Natural killer cell (primary cell): ENCODE data around the gene TULP4. TPM values are rescaled to one million over a fixed set of nuclear protein-coding genes. Genes with fewer than 3 reads are reported as not detected.

Experiments
- ATAC-seq, 3 donors: fragments of 150-1000 bp in 2 of 3; fragments of 200-7000 bp in 1 of 3; cut with Tn5 transposase; 1 replicate in 1 of 3; 2 replicates in 2 of 3; pipeline ENCODE4 v1.10.0; 2021; ENCODE audit warnings: mild to moderate bottlenecking in 2 of 3, moderate library complexity in 2 of 3
- DNase-seq, 2 donors: peaks; one replicate each; pipeline versions ENCODE4 v3.0.0 to v3.0.0-alpha.2; 2013 to 2021; ENCODE audit warnings: mixed read lengths in 1 of 2
- H3K27ac ChIP-seq: one replicate; pipeline ENCODE4 v1.5.1; 2013; ENCODE audit warnings: mild to moderate bottlenecking, low read length
- H3K27me3 ChIP-seq: one replicate; pipeline ENCODE4 v1.6.1; 2013; ENCODE audit warnings: low read length; ENCODE audit not compliant: control insufficient read depth, insufficient read depth
- H3K36me3 ChIP-seq: one replicate; pipeline ENCODE4 v1.6.1; 2013; ENCODE audit warnings: low read length; ENCODE audit not compliant: control insufficient read depth, insufficient read depth
- H3K4me1 ChIP-seq: one replicate; pipeline ENCODE4 v1.6.1; 2013; ENCODE audit warnings: low read length; ENCODE audit not compliant: control insufficient read depth, insufficient read depth
- H3K4me3 ChIP-seq: one replicate; pipeline ENCODE4 v1.5.1; 2013; ENCODE audit warnings: low read length
- H3K9me3 ChIP-seq: one replicate; pipeline ENCODE4 v1.6.1; 2013; ENCODE audit warnings: low read length; ENCODE audit not compliant: control insufficient read depth, insufficient read depth
- H3K27ac Mint-ChIP-seq, 2 donors: one replicate each; pipeline ENCODE4 v1.8.0; 2022; ENCODE audit warnings: mild to moderate bottlenecking in 2 of 2, mixed read lengths in 2 of 2, moderate library complexity in 1 of 2
- H3K27me3 Mint-ChIP-seq, 2 donors: one replicate each; pipeline ENCODE4 v1.8.0; 2022; ENCODE audit warnings: low read depth in 2 of 2, mixed read lengths in 2 of 2
- H3K36me3 Mint-ChIP-seq: one replicate; pipeline ENCODE4 v1.8.0; 2022; ENCODE audit warnings: mixed read lengths
- H3K4me1 Mint-ChIP-seq, 2 donors: one replicate each; pipeline ENCODE4 v1.8.0; 2022; ENCODE audit warnings: mixed read lengths in 2 of 2
- H3K4me3 Mint-ChIP-seq: one replicate; pipeline ENCODE4 v1.8.0; 2022; ENCODE audit warnings: mild to moderate bottlenecking, moderate library complexity, mixed read lengths
- H3K9me3 Mint-ChIP-seq, 2 donors: one replicate each; pipeline ENCODE4 v1.8.0; 2022; ENCODE audit warnings: mixed read lengths in 2 of 2
- CTCF ChIP-seq: fragments of 200-600 bp; IDR thresholded peaks from one replicate; pipeline ENCODE4 v1.8.0; 2022; ENCODE audit warnings: antibody characterized with exemption
- WGBS: methylation state at CpG from one replicate; pipeline ENCODE4 v1.1.7; 2013; ENCODE audit warnings: missing lambda C conversion rate; ENCODE audit not compliant: insufficient coverage; 5-methylcytosine and 5-hydroxymethylcytosine counted together
- intact Hi-C: fragments of 100-400 bp; cut with micrococcal nuclease; formaldehyde crosslinking; loops from one replicate; pipeline ENCODE4 v1.14.2; 2022
- total RNA-seq, 4 donors: library from RNA; stranded (reverse); fragments of 120-200 nt in 1 of 4; gene quantifications; one replicate each; pipeline versions ENCODE4 v1.2.3 to v1.2.4, GENCODE V29; 2013 to 2022

TULP4 gene
- total RNA-seq, 3 donors from 2014 or later (not counting 1 experiment from before 2014, with no cell fraction given): 75.2 to 89.5 (median 88.3) TPM

- H3K36me3 Mint-ChIP-seq: no peaks in the 10 kb centered on the region
- ATAC-seq (no peak), DNase-seq (no peak)
- H3K27me3 Mint-ChIP-seq: no peaks in the 10 kb centered on the region
- 97% methylated on average over 4 of the region's 4 CpGs for WGBS
- H3K4me1 Mint-ChIP-seq: peaks cover 4 to 15% of the 10 kb centered on the region in 2 donors
- H3K27ac Mint-ChIP-seq: no peak overlapping the region
- Histone ChIP-seq H3K4me3 (no peak overlapping the region), H3K27me3 (no peaks in the 10 kb centered on the region), H3K36me3 (no peaks in the 10 kb centered on the region), H3K27ac (no peak overlapping the region), H3K4me1 (no peaks in the 10 kb centered on the region), H3K9me3 (no peaks in the 10 kb centered on the region)
- no peaks in the 10 kb centered on the region for H3K9me3 Mint-ChIP-seq
- intact Hi-C loops: no loop called here
- no peak overlapping the region for H3K4me3 Mint-ChIP-seq
- TF ChIP-seq CTCF: no peak
Observed at GRCh38 chr6:158370805-158371204, 58.5 kb downstream of the TULP4 start.

- Histone ChIP-seq H3K9me3 (no peaks in the 10 kb centered on the region), H3K27ac (no peak overlapping the region), H3K4me1 (no peaks in the 10 kb centered on the region), H3K27me3 (no peaks in the 10 kb centered on the region), H3K4me3 (no peak overlapping the region), H3K36me3 (no peaks in the 10 kb centered on the region)
- 92% methylated on average over 3 of the region's 5 CpGs for WGBS
- H3K4me1 Mint-ChIP-seq: peaks cover 4 to 13% of the 10 kb centered on the region in 2 donors
- H3K27ac Mint-ChIP-seq: no peak overlapping the region
- H3K27me3 Mint-ChIP-seq: no peaks in the 10 kb centered on the region
- TF ChIP-seq CTCF: no peak
- ATAC-seq: no peak
- no peaks in the 10 kb centered on the region for H3K9me3 Mint-ChIP-seq
- intact Hi-C loops: no loop called here
- DNase-seq: no peak
- H3K4me3 Mint-ChIP-seq: no peak overlapping the region
- no peaks in the 10 kb centered on the region for H3K36me3 Mint-ChIP-seq
Observed at GRCh38 chr6:158371261-158371660, 59.0 kb downstream of the TULP4 start.

GRCh38 chr6:158372574-158372973, 60.3 kb downstream of the TULP4 start:
- intact Hi-C loops: no loop called here
- no peaks in the 10 kb centered on the region for H3K27me3 ChIP-seq
- no peaks in the 10 kb centered on the region for H3K9me3 Mint-ChIP-seq
- no peak overlapping the region for H3K4me3 ChIP-seq
- 90% methylated on average over 2 of the region's 3 CpGs for WGBS
- no peak overlapping the region for H3K27ac ChIP-seq
- no peaks in the 10 kb centered on the region for H3K4me1 ChIP-seq
- no peaks in the 10 kb centered on the region for H3K27me3 Mint-ChIP-seq
- H3K4me3 Mint-ChIP-seq: no peak overlapping the region
- TF ChIP-seq CTCF: no peak
- H3K36me3 Mint-ChIP-seq: no peaks in the 10 kb centered on the region
- ATAC-seq (no peak), DNase-seq (no peak)
- H3K4me1 Mint-ChIP-seq: peaks cover 4 to 5% of the 10 kb centered on the region in 2 donors
- no peaks in the 10 kb centered on the region for H3K9me3 ChIP-seq
- H3K36me3 ChIP-seq: no peaks in the 10 kb centered on the region
- H3K27ac Mint-ChIP-seq: no peak overlapping the region

GRCh38 chr6:158373214-158373613, 60.9 kb downstream of the TULP4 start:
- no peak overlapping the region for H3K4me3 ChIP-seq
- H3K27ac ChIP-seq: no peak overlapping the region
- Mint-ChIP-seq H3K4me3 (no peak overlapping the region), H3K27me3 (no peaks in the 10 kb centered on the region), H3K36me3 (no peaks in the 10 kb centered on the region), H3K9me3 (no peaks in the 10 kb centered on the region), H3K27ac (no peak overlapping the region), H3K4me1 (peaks cover 4 to 8% of the 10 kb centered on the region in 2 donors)
- no peaks in the 10 kb centered on the region for H3K9me3 ChIP-seq
- intact Hi-C loops: no loop called here
- no peak for TF ChIP-seq CTCF
- DNase-seq: no peak
- H3K4me1 ChIP-seq: no peaks in the 10 kb centered on the region
- no peaks in the 10 kb centered on the region for H3K36me3 ChIP-seq
- ATAC-seq: no peak
- 96% methylated on average over 8 of the region's 9 CpGs for WGBS
- H3K27me3 ChIP-seq: no peaks in the 10 kb centered on the region
